Nephron (organoid): ENCODE data around the gene CGNL1.

Experiments
- H3K27ac Mint-ChIP-seq, 3 experiments: 2 replicates each; pipeline ENCODE4 v1.8.0; 2020; ENCODE audit warnings: mixed read lengths in 3 of 3, mild to moderate bottlenecking in 2 of 3, moderate library complexity in 1 of 3
- H3K27me3 Mint-ChIP-seq: 2 replicates; pipeline ENCODE4 v1.8.0; 2021; ENCODE audit warnings: low read depth, mild to moderate bottlenecking, moderate library complexity, mixed read lengths
- H3K36me3 Mint-ChIP-seq: 2 replicates; pipeline ENCODE4 v1.8.0; 2020; ENCODE audit warnings: low read depth, mixed read lengths
- H3K4me1 Mint-ChIP-seq: 2 replicates; pipeline ENCODE4 v1.8.0; 2020; ENCODE audit warnings: mixed read lengths
- H3K4me3 Mint-ChIP-seq, 3 experiments: 2 replicates each; pipeline ENCODE4 v1.8.0; 2020; ENCODE audit warnings: mild to moderate bottlenecking in 3 of 3, mixed read lengths in 3 of 3, moderate library complexity in 2 of 3
- H3K9me3 Mint-ChIP-seq: 2 replicates; pipeline ENCODE4 v1.8.0; 2020; ENCODE audit warnings: mixed read lengths
- CTCF ChIP-seq, 3 experiments: fragments of 200-600 bp; sonication (generic); IDR thresholded peaks; one replicate each; pipeline ENCODE4 v1.5.0; 2021; ENCODE audit warnings: antibody characterized with exemption in 3 of 3; ENCODE audit not compliant: unreplicated experiment in 3 of 3

Gene CGNL1

GRCh38 chr15:57506422-57506821, 130.1 kb downstream of the CGNL1 start:
- no peaks in the 10 kb centered on the region for H3K36me3 Mint-ChIP-seq
- peak overlapping the region; percentile 90 to 99 (median 95) for H3K27ac Mint-ChIP-seq
- no peaks in the 10 kb centered on the region for H3K9me3 Mint-ChIP-seq
- peaks cover 7% of the 10 kb centered on the region for H3K27me3 Mint-ChIP-seq
- no peak for TF ChIP-seq CTCF (IDR thresholded peaks at IDR 0.05; ENCODE audit: unreplicated experiment in 3 of 3)
- H3K4me3 Mint-ChIP-seq: no peak overlapping the region
- H3K4me1 Mint-ChIP-seq: peaks cover 85% of the 10 kb centered on the region

DNA sequence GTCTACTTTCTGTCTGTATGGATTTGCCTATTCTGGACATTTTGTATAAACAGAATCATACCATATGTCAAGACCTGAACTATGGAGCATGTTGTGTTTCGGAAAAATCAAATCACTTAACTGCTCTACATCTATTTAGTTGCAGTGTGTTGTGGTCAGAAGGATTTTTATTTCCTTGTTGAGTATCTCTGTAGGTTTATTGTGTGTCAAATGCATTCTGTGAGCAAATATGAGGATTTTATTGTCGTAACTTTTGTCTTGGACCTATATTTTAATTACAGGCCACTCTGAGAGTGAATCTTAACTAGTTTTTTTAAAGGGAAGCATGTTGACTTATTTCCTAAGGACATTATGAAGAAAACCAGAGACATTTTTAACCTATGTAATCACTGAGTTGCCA, 130.8 kb downstream of the CGNL1 start:
- TF ChIP-seq CTCF (IDR thresholded peaks at IDR 0.05; ENCODE audit: unreplicated experiment in 3 of 3): no peak
- Mint-ChIP-seq H3K9me3 (no peaks in the 10 kb centered on the region), H3K27me3 (peaks cover 7% of the 10 kb centered on the region), H3K4me1 (peaks cover 81% of the 10 kb centered on the region), H3K4me3 (no peak overlapping the region), H3K36me3 (no peaks in the 10 kb centered on the region), H3K27ac (peak overlapping the region; percentile 95 to 99 (median 96))

DNA sequence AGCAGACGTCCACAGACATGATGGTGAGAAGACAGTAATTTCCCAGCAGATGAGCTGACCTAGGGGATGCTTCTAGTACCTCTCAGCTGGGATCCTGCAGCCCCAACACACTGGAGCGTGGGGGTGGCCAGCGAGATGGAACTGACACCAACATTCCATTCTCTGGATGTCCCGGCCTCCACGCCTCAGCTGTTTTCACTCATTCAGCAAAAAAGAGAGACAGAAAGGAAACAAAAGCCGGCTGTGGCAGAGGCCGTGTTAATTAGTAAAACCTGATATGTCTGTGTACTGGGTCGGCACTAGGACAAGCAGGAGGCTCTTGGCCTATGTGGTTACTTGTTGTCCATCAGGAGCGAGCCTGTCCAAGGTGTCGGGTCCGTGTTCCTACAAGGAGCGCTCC, 132.8 kb downstream of the CGNL1 start:
- Mint-ChIP-seq H3K4me1 (peaks cover 73% of the 10 kb centered on the region), H3K27me3 (peaks cover 7% of the 10 kb centered on the region), H3K36me3 (no peaks in the 10 kb centered on the region), H3K9me3 (no peaks in the 10 kb centered on the region), H3K4me3 (peak overlapping the region; percentile 34 to 64 (median 38)), H3K27ac (peak overlapping the region; percentile 95 to 99 (median 96))
- TF ChIP-seq CTCF (IDR thresholded peaks at IDR 0.05; ENCODE audit: unreplicated experiment in 3 of 3): no peak

- H3K4me3 Mint-ChIP-seq: no peak overlapping the region
- no peaks in the 10 kb centered on the region for H3K36me3 Mint-ChIP-seq
- peak overlapping the region; percentile 95 to 99 (median 96) for H3K27ac Mint-ChIP-seq
- TF ChIP-seq CTCF (IDR thresholded peaks at IDR 0.05; ENCODE audit: unreplicated experiment in 3 of 3): no peak
- peaks cover 66% of the 10 kb centered on the region for H3K4me1 Mint-ChIP-seq
- H3K27me3 Mint-ChIP-seq: peaks cover 7% of the 10 kb centered on the region
- H3K9me3 Mint-ChIP-seq: no peaks in the 10 kb centered on the region
Observed at GRCh38 chr15:57509965-57510364, 133.7 kb downstream of the CGNL1 start.

DNA sequence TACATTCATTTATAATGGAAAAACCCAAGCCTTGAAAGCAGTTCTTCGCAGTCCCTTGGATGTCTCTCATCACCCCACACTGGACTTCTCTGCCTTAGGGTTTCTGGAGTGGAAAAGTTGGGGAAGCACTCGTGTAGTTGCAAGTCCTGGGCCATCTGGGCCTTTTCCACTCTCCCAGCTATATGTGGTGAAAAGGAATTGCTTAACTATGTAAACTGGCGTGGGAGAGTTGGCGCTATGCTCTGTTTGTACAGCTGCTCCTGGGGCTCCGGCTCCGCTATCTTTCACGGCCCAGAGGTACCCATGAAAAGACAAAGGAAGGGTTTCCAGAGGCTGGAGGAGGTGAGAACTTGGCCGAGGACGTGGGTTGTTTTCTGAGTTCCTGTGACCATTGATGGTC, 134.3 kb downstream of the CGNL1 start:
- Mint-ChIP-seq H3K4me3 (peak overlapping the region in 1 of 3 experiments; percentile 18), H3K9me3 (no peaks in the 10 kb centered on the region), H3K27ac (peak overlapping the region; percentile 95 to 99 (median 96))

More for the DNA sequence above, 134.3 kb downstream of the CGNL1 start:
- no peak for TF ChIP-seq CTCF (IDR thresholded peaks at IDR 0.05; ENCODE audit: unreplicated experiment in 3 of 3)
- Mint-ChIP-seq H3K36me3 (no peaks in the 10 kb centered on the region), H3K27me3 (peaks cover 7% of the 10 kb centered on the region), H3K4me1 (peaks cover 60% of the 10 kb centered on the region)
